Activated T-cell treated with anti-CD3 and anti-CD28 coated beads for 4 hours (primary cell): Measurements from ENCODE around the gene TIMM22.

Source experiments
- DNase-seq: peaks from one replicate; pipeline ENCODE4 v3.0.0-alpha.2; 2020

Gene TIMM22

GRCh38 chr17:1002771-1003555 is 6.0 kb downstream of the TIMM22 start:
- DNase-seq, result no peak

DNA sequence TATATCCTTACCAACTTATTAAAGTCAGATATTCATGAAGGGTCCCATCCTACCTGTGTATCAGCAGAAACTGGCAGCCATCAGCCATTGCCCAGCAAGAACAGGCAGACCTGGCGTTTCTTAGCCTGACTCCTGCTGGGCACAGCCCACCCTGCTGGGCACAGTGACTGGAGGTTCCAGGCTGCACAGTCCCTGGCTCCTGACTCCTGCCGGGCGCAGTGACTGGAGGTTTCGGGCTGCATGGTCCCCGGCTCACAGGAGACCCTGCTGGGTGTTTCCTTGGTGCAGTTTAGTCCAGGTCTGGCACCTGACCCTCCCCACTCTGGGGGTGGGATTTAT is 6.7 kb downstream of the TIMM22 start:
- no peak for DNase-seq

DNA sequence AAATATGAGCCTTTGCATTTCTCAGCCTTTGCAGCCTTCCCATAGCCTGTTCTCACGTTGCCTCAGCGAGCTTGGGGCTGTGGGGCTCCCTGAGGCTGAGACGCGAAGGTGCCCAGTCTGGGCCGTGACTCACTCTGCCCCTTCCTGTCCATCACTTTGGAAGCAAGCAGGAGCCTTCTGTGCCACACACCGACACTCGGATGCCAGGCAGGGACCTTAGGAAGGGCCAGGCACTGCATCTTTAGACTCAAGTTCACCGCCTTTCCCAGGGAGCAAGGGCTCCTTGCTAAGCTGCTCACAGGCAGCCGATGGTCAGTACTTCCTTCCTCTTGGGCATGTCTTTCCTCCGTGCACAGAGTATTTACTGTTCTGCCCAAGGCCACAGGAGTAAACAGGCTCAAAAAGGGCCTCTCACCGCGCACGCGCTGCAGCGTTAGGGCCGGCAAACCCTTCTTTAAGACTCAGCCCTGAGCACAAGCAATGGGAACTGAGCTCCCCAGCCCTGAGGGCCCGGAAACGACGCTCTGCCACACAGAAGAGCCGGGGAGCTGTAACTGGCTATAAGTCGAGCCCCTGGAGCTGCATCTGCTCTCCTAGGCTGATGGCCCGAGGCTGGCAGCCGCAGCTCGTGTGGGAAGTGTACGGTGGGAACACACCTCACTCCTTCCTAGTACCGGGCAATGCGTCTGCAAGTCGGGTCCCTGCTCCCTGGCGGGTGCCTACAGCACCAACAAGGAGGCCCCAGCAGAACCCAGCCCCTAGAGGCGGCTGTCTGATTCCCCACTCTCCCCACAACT is 7.2 kb downstream of the TIMM22 start:
- no peak for DNase-seq

GRCh38 chr17:1004769-1005295 is 7.9 kb downstream of the TIMM22 start:
- no peak for DNase-seq

- no peak for DNase-seq
Measured at GRCh38 chr17:1005361-1005946, 8.5 kb downstream of the TIMM22 start.

- DNase-seq, result no peak
Measured at GRCh38 chr17:1006054-1006453, 9.1 kb downstream of the TIMM22 start.

- DNase-seq, result no peak
Measured at GRCh38 chr17:1007310-1008007, 10.5 kb downstream of the TIMM22 start.

DNA sequence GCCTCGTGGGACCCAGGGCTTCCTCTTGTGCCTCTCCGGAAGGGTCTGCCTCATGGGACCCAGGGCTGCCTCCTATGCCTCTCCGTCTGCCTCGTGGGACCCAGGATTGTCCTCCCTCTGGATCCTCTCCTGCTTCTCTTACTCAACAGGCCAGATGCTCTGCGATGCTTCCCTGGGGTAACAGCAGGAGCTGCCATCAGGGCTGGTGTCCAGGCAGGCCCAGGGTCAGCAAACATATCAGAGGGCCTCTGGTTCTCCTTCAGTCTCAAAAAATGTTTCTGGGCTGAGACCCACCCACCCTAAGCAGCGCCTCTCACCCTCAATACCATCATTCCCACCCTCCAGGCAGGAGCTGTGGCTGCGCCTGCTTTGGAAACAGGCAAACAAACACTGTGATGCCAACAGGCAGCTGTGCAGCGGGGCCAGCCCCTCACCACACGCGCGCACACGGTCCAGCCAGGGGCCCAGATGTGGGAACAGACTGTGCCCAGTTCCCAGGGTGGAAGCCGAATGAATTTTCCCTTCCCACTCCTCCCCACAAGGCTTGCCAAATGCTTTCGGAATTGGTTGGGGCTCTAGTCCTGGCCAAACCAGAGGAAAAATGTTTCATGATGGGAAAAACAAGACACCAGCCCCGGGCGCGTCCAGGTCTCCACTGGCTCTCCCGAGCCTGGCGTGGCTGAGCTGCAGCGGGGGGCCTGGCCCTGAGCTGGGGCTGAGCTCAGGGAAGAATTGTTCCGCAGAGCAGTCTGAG is 11.3 kb downstream of the TIMM22 start:
- DNase-seq, result no peak

- no peak for DNase-seq
Measured at GRCh38 chr17:1009229-1010085, 12.5 kb downstream of the TIMM22 start.

- DNase-seq, result no peak
Measured at GRCh38 chr17:1010086-1010450, 13.1 kb downstream of the TIMM22 start.

GRCh38 chr17:1010586-1010985 is 13.7 kb downstream of the TIMM22 start:
- DNase-seq, result no peak

- no peak for DNase-seq
Measured at GRCh38 chr17:1011138-1011537, 14.2 kb downstream of the TIMM22 start.

- no peak for DNase-seq
Measured at GRCh38 chr17:1011760-1012735, 15.1 kb downstream of the TIMM22 start.

- no peak for DNase-seq
Measured at GRCh38 chr17:1012823-1013728, 16.1 kb downstream of the TIMM22 start.

GRCh38 chr17:1013729-1014090 is 16.8 kb downstream of the TIMM22 start:
- DNase-seq, result no peak

DNA sequence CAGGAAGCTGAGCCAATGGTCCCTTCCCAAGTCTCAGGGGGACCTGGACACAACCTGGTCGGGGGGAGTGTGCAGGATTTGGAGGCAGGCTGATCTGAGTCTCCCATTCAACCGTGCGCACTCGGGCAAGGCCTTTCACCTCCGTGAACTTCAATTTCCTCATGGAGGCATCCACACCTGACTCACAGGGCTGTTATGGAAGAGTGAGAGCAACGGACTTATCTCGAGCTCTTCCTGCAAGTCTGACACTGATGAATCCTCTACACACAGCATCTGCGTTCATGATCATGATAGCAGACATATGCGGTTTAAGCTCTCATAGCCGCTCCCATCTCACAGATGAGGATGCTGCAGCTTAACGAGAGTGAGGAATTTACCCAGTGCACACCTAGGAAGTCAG is 21.6 kb downstream of the TIMM22 start:
- no peak for DNase-seq

- no peak for DNase-seq
Measured at GRCh38 chr17:1019451-1019850, 22.5 kb downstream of the TIMM22 start.

DNA sequence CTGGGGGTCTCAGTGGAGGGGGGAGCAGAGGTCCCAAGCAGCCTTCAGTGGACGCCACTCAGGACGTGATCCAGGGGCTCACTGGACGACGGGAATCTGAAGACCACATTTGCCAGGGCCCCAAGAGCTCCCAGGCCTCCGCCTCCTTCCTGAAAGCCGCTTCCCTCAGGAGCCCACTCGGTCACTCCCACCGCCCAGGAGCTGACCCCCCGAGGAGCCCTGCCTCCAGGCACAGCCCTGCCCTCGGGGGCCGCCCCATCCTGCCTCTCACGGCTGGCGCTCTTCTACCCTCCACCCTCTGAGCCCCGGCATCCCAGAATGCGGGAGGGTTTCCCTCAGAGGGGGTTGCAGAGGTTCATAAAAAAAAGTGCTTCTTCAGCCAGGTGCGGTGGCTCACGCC is 24.2 kb downstream of the TIMM22 start:
- DNase-seq, result no peak
